ENCODE data around the gene GPC5.

DNA sequence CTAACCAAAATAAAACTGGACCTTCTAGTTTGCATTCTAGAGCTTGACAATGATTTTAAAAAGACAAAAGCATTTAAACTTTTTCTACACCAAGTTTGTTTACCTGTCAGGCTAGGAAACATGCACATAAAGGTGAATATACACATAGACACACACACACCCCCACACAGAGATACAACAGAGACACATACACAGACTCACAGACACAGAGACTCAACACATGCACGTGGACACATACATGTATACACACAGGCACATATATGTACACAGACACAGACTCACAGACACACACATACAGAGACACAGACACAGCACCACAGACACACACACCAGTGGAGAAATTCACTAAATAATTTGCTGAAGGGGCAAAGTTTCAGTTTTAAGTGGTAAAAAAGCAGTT, 155.7 kb downstream of the GPC5 start:
- no peak for TF ChIP-seq CTCF (conservative IDR thresholded peaks at IDR 0.05; ENCODE audit: low read length)
- TF ChIP-seq EZH2phosphoT487 (IDR thresholded peaks at IDR 0.05; ENCODE audit: borderline replicate concordance, low read depth, low read length): no peak

Measured in OCI-LY7 (cell line).